ENCODE measurements around the gene RPRD1B.

DNA sequence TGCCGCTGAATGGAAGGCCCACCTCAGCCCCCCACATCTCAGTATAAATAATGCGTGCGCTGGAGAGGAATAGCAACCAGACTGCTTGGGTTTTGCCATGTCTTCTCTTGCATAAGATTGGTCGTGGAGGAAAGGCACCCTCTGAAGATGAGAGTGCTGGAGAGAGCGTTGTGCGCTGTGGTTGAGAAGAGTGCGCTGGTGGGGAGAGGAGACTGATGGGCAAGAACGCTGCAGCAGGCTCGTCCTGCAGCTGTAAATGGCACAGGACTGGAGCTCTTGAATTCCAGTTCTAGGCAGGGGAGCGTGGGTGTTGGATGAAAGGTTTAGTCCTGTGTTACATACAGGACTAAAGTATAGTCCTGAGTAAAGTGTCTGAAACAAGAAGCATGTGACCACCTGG, 51.5 kb downstream of the RPRD1B start:
- TF ChIP-seq, protein P1, sequence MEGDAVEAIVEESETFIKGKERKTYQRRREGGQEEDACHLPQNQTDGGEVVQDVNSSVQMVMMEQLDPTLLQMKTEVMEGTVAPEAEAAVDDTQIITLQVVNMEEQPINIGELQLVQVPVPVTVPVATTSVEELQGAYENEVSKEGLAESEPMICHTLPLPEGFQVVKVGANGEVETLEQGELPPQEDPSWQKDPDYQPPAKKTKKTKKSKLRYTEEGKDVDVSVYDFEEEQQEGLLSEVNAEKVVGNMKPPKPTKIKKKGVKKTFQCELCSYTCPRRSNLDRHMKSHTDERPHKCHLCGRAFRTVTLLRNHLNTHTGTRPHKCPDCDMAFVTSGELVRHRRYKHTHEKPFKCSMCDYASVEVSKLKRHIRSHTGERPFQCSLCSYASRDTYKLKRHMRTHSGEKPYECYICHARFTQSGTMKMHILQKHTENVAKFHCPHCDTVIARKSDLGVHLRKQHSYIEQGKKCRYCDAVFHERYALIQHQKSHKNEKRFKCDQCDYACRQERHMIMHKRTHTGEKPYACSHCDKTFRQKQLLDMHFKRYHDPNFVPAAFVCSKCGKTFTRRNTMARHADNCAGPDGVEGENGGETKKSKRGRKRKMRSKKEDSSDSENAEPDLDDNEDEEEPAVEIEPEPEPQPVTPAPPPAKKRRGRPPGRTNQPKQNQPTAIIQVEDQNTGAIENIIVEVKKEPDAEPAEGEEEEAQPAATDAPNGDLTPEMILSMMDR (conservative IDR thresholded peaks at IDR 0.05; ENCODE audit: low read depth in 2 of 2): no peak
- TF ChIP-seq NANOG (IDR thresholded peaks at IDR 0.05; ENCODE audit: borderline replicate concordance): no peak
- TF ChIP-seq JUNB (IDR thresholded peaks at IDR 0.05; ENCODE audit: unreplicated experiment): no peak
- TF ChIP-seq EZH2 (IDR thresholded peaks at IDR 0.05; ENCODE audit: low read depth, unreplicated experiment): no peak
- TF ChIP-seq, protein P2, sequence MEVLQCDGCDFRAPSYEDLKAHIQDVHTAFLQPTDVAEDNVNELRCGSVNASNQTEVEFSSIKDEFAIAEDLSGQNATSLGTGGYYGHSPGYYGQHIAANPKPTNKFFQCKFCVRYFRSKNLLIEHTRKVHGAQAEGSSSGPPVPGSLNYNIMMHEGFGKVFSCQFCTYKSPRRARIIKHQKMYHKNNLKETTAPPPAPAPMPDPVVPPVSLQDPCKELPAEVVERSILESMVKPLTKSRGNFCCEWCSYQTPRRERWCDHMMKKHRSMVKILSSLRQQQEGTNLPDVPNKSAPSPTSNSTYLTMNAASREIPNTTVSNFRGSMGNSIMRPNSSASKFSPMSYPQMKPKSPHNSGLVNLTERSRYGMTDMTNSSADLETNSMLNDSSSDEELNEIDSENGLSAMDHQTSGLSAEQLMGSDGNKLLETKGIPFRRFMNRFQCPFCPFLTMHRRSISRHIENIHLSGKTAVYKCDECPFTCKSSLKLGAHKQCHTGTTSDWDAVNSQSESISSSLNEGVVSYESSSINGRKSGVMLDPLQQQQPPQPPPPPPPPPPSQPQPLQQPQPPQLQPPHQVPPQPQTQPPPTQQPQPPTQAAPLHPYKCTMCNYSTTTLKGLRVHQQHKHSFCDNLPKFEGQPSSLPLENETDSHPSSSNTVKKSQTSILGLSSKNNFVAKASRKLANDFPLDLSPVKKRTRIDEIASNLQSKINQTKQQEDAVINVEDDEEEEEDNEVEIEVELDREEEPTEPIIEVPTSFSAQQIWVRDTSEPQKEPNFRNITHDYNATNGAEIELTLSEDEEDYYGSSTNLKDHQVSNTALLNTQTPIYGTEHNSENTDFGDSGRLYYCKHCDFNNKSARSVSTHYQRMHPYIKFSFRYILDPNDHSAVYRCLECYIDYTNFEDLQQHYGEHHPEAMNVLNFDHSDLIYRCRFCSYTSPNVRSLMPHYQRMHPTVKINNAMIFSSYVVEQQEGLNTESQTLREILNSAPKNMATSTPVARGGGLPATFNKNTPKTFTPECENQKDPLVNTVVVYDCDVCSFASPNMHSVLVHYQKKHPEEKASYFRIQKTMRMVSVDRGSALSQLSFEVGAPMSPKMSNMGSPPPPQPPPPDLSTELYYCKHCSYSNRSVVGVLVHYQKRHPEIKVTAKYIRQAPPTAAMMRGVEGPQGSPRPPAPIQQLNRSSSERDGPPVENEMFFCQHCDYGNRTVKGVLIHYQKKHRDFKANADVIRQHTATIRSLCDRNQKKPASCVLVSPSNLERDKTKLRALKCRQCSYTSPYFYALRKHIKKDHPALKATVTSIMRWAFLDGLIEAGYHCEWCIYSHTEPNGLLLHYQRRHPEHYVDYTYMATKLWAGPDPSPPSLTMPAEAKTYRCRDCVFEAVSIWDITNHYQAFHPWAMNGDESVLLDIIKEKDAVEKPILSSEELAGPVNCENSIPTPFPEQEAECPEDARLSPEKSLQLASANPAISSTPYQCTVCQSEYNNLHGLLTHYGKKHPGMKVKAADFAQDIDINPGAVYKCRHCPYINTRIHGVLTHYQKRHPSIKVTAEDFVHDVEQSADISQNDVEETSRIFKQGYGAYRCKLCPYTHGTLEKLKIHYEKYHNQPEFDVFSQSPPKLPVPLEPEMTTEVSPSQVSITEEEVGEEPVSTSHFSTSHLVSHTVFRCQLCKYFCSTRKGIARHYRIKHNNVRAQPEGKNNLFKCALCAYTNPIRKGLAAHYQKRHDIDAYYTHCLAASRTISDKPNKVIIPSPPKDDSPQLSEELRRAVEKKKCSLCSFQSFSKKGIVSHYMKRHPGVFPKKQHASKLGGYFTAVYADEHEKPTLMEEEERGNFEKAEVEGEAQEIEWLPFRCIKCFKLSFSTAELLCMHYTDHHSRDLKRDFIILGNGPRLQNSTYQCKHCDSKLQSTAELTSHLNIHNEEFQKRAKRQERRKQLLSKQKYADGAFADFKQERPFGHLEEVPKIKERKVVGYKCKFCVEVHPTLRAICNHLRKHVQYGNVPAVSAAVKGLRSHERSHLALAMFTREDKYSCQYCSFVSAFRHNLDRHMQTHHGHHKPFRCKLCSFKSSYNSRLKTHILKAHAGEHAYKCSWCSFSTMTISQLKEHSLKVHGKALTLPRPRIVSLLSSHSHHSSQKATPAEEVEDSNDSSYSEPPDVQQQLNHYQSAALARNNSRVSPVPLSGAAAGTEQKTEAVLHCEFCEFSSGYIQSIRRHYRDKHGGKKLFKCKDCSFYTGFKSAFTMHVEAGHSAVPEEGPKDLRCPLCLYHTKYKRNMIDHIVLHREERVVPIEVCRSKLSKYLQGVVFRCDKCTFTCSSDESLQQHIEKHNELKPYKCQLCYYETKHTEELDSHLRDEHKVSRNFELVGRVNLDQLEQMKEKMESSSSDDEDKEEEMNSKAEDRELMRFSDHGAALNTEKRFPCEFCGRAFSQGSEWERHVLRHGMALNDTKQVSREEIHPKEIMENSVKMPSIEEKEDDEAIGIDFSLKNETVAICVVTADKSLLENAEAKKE (CRISPR knock-in tag; IDR thresholded peaks at IDR 0.05): no peak
- no peak for TF ChIP-seq POLR2AphosphoS5 (IDR thresholded peaks at IDR 0.05; ENCODE audit: low read depth)
- no peak for TF ChIP-seq ZNF114 (CRISPR knock-in tag; IDR thresholded peaks at IDR 0.05)
- TF ChIP-seq, protein P3, sequence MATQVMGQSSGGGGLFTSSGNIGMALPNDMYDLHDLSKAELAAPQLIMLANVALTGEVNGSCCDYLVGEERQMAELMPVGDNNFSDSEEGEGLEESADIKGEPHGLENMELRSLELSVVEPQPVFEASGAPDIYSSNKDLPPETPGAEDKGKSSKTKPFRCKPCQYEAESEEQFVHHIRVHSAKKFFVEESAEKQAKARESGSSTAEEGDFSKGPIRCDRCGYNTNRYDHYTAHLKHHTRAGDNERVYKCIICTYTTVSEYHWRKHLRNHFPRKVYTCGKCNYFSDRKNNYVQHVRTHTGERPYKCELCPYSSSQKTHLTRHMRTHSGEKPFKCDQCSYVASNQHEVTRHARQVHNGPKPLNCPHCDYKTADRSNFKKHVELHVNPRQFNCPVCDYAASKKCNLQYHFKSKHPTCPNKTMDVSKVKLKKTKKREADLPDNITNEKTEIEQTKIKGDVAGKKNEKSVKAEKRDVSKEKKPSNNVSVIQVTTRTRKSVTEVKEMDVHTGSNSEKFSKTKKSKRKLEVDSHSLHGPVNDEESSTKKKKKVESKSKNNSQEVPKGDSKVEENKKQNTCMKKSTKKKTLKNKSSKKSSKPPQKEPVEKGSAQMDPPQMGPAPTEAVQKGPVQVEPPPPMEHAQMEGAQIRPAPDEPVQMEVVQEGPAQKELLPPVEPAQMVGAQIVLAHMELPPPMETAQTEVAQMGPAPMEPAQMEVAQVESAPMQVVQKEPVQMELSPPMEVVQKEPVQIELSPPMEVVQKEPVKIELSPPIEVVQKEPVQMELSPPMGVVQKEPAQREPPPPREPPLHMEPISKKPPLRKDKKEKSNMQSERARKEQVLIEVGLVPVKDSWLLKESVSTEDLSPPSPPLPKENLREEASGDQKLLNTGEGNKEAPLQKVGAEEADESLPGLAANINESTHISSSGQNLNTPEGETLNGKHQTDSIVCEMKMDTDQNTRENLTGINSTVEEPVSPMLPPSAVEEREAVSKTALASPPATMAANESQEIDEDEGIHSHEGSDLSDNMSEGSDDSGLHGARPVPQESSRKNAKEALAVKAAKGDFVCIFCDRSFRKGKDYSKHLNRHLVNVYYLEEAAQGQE (IDR thresholded peaks at IDR 0.05; ENCODE audit: unreplicated experiment): no peak
- no peak for TF ChIP-seq EZH2phosphoT487 (IDR thresholded peaks at IDR 0.05; ENCODE audit: unreplicated experiment)
- no peak for TF ChIP-seq CREB1 (CRISPR knock-in tag; IDR thresholded peaks at IDR 0.05; ENCODE audit: low read depth)
- TF ChIP-seq ZNF331 (CRISPR knock-in tag; IDR thresholded peaks at IDR 0.05; ENCODE audit: low read depth): no peak
